AG09319 (cell line): ENCODE results near the gene PLTP.

Experiments
- DNase-seq: peaks from one replicate; pipeline ENCODE4 v3.0.0-alpha.2; 2010; ENCODE audit warnings: low read depth; ENCODE audit errors: extremely low read depth
- TF ChIP-seq, protein P1 (sequence below): IDR thresholded peaks from 2 replicates; pipeline ENCODE4 v1.5.1; 2011; ENCODE audit warnings: low read depth, mild to moderate bottlenecking, inconsistent platforms, low read length, moderate library complexity

PLTP gene

DNA sequence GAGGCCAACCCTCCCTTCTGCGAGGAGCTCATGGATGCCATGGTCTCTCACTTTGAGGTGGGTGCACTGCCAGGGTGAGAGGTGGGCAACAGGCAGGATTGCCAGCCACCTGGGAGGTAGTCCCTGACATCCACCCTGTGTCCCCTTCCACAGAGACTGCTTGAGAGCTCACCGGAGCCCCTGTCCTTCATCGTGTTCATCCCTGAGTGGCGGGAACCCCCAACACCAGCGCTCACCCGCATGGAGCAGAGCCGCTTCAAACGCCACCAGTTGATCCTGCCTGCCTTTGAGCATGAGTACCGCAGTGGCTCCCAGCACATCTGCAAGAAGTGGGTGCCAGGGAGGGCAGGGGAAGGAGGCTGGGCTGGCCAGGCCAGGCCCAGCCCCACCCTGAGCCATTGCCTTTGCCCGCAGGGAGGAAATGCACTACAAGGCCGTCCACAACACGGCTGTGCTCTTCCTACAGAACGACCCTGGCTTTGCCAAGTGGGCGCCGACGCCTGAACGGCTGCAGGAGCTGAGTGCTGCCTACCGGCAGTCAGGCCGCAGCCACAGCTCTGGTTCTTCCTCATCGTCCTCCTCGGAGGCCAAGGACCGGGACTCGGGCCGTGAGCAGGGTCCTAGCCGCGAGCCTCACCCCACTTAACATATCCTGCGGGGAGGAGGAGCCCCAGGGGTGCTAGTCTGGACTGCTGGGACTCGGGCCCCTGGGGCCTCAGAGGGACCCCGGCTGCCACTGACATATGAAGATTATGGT is 35.3 kb upstream of the PLTP start:
- DNase-seq: no peak
- TF ChIP-seq, protein P1, sequence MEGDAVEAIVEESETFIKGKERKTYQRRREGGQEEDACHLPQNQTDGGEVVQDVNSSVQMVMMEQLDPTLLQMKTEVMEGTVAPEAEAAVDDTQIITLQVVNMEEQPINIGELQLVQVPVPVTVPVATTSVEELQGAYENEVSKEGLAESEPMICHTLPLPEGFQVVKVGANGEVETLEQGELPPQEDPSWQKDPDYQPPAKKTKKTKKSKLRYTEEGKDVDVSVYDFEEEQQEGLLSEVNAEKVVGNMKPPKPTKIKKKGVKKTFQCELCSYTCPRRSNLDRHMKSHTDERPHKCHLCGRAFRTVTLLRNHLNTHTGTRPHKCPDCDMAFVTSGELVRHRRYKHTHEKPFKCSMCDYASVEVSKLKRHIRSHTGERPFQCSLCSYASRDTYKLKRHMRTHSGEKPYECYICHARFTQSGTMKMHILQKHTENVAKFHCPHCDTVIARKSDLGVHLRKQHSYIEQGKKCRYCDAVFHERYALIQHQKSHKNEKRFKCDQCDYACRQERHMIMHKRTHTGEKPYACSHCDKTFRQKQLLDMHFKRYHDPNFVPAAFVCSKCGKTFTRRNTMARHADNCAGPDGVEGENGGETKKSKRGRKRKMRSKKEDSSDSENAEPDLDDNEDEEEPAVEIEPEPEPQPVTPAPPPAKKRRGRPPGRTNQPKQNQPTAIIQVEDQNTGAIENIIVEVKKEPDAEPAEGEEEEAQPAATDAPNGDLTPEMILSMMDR: no peak

DNA sequence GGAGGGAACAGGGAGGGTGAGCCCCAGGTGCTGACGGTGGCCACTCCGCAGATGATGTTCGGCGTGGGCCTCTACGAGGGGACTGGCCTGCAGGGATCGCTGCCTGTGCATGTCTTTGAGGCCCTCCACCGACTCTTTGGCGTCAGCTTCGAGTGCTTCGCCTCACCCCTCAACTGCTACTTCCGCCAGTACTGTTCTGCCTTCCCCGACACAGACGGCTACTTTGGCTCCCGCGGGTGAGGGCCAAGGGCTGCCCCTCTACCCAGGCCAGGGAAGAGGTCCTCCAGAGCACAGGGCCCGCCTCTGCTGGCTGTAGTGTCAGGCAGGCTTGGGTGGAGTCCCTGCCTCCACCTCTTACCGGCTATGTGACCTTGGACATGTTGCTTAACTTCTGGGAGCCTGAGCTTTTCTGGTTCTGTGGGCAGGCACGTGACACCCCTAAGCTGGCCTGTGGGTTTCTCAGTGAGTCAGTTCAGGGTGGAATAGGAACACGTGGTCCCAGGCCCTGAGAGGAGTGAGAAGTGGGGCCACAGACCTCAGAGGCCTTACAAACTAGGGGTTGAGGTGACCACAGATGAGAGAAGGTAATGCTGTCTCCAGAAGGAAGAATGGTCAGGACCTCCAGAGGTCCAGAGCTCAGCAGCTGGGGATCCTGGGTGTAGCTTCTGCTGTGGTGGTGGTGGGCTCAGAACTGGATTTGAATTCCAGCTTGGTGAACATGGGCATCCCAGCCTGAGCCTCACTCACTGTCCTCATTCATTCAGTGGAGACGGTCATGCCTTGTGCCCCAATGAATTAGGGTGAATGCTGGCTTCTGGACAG is 34.4 kb upstream of the PLTP start:
- TF ChIP-seq, protein P1: no peak
- DNase-seq: peak; percentile 73

GRCh38 chr20:45945678-45946148 is 33.8 kb upstream of the PLTP start:
- DNase-seq: no peak
- TF ChIP-seq, protein P1: no peak

DNA sequence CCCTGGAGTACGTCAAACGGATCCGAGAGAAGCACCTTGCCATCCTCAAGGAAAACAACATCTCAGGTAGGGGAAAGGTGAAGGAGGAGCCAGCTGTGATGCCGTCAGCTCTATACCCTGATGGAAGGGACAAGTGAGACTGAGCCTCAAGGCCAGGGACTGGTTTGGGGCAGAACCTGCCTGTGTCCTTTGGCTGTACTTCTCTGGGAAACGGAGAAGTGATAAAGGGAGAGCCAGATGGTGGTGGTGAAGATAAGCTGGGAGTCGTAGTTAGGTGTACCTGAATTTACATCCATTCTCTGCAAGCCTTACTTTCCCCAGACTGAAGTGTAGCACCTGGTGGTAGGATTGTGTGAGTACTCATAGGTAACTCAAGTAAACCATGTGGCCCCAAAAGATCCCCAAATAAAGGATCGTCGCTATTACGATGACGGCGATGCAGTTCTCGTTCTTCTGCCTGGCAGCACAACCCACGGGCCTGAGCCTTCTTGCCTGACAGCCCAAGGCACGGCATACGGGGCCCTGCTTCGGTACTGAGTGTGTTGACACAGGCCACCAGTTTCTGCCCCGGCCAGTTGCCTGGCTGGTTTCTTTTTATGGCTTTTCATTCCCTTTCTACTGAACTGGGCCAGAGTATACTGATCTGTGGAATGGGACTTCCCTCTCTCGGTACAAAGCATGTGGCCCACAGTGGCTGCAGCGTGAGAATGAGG is 33.2 kb upstream of the PLTP start:
- TF ChIP-seq, protein P1: no peak
- DNase-seq: no peak

- TF ChIP-seq, protein P1: no peak
- no peak for DNase-seq
Measured at GRCh38 chr20:45944151-45944964, 32.4 kb upstream of the PLTP start.

- no peak for DNase-seq
- TF ChIP-seq, protein P1: no peak
Measured at GRCh38 chr20:45943613-45944012, 31.7 kb upstream of the PLTP start.
